Effector memory CD8-positive, alpha-beta T cell (primary cell): ENCODE results near the gene SLC13A4.

Source experiments
- ATAC-seq: fragments of 150-1000 bp; cut with Tn5 transposase; replicated peaks from 2 replicates; pipeline ENCODE4 v1.10.0; 2021; ENCODE audit warnings: mild to moderate bottlenecking, moderate library complexity
- DNase-seq, 3 experiments: peaks; one replicate each; pipeline ENCODE4 v3.0.0; 2021
- H3K27ac Mint-ChIP-seq, 2 donors: one replicate each; pipeline ENCODE4 v1.8.0; 2022; ENCODE audit warnings: mild to moderate bottlenecking in 2 of 2, mixed read lengths in 2 of 2, moderate library complexity in 2 of 2
- H3K27me3 Mint-ChIP-seq, 2 donors: one replicate each; pipeline ENCODE4 v1.8.0; 2022; ENCODE audit warnings: mixed read lengths in 2 of 2
- H3K36me3 Mint-ChIP-seq: one replicate; pipeline ENCODE4 v1.8.0; 2022; ENCODE audit warnings: mild to moderate bottlenecking, moderate library complexity, mixed read lengths; ENCODE audit not compliant: insufficient read depth
- H3K4me1 Mint-ChIP-seq, 2 donors: one replicate each; pipeline ENCODE4 v1.8.0; 2022; ENCODE audit warnings: low read depth in 2 of 2, mixed read lengths in 2 of 2
- H3K4me3 Mint-ChIP-seq, 2 donors: one replicate each; pipeline ENCODE4 v1.8.0; 2022; ENCODE audit warnings: mild to moderate bottlenecking in 2 of 2, mixed read lengths in 2 of 2, moderate library complexity in 2 of 2
- H3K9me3 Mint-ChIP-seq, 2 donors: one replicate each; pipeline ENCODE4 v1.8.0; 2022; ENCODE audit warnings: mixed read lengths in 2 of 2

SLC13A4 gene

DNA sequence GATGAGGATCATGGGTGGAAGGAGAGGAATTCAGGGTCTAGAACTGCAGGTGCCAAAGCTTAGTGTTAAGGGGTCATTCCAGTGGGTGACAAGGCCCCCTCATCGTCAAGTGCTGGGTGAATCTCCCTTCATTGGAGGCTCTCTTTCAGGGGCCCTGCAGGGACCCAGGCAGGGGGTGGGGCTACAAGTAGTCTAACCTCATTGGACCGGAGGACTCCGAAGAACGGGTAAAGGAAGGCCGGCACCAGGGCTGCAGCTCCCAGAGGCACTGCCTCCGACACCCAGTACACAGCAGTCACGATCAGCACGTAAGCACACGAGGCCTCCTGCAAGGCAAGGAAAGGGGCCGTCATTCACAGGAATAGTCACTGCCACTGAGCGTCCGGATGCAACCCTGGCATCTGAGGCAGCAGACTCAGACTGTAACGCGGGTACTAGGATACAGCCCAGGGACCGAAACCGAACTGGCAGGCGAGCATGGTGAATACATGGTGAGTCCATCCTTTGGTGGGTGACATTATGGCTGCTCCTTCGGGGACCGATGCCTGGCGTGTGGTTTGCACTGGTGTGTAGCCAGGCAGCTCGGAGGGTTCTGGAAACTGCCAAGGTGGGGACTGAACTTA is 6.7 kb downstream of the SLC13A4 start:
- Mint-ChIP-seq H3K27me3 (peaks cover 60 to 68% of the 10 kb centered on the region in 2 donors), H3K27ac (no peak overlapping the region)
- DNase-seq, result no peak

GRCh38 chr7:135719688-135720087 is 8.3 kb downstream of the SLC13A4 start:
- ATAC-seq (no peak), DNase-seq (no peak)
- no peaks in the 10 kb centered on the region for H3K36me3 Mint-ChIP-seq
- H3K4me1 Mint-ChIP-seq, result no peaks in the 10 kb centered on the region
- H3K4me3 Mint-ChIP-seq, result no peak overlapping the region
- H3K9me3 Mint-ChIP-seq, result no peaks in the 10 kb centered on the region
- H3K27ac Mint-ChIP-seq, result no peak overlapping the region
- peaks cover 54 to 62% of the 10 kb centered on the region in 2 donors for H3K27me3 Mint-ChIP-seq

More for the DNA sequence above, 6.7 kb downstream of the SLC13A4 start:
- ATAC-seq, result no peak
- no peaks in the 10 kb centered on the region for H3K4me1 Mint-ChIP-seq
- no peaks in the 10 kb centered on the region for H3K9me3 Mint-ChIP-seq
- no peaks in the 10 kb centered on the region for H3K36me3 Mint-ChIP-seq
- H3K4me3 Mint-ChIP-seq, result no peak overlapping the region

DNA sequence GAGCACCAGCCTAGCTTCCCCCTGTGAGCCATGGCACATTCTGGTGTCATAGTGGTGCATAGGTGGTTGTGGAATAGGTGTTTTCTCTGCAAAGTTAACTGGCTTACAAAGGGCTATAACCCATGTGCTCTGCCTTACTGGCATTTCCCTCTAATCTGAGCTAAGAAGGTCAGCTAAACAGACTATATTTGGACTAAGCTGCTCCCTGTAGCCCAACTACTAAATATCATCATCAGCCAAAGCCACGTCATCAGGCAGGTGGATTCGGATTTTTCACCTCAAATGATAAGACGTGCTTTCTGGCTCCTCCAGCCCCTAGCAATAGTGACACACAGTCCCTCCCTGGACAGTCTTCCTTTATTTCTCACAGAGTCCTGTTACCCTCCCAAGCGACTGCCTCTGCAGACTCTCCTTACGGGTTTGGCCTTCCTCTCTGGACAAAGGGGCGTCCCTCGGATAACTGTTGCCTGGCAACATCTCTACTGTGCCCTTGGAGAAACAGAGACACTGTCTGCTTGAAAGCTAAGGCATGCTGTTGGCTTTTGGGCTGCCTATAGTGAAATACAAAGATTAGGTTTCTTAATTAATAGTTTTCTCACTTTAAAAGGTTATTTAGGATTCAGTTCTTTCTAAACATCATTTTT is 9.1 kb downstream of the SLC13A4 start:
- Mint-ChIP-seq H3K27me3 (peaks cover 51 to 57% of the 10 kb centered on the region in 2 donors), H3K4me3 (no peak overlapping the region), H3K36me3 (no peaks in the 10 kb centered on the region), H3K27ac (no peak overlapping the region), H3K4me1 (no peaks in the 10 kb centered on the region), H3K9me3 (no peaks in the 10 kb centered on the region)
- DNase-seq (no peak), ATAC-seq (no peak)

GRCh38 chr7:135718219-135718618 is 9.8 kb downstream of the SLC13A4 start:
- DNase-seq (no peak), ATAC-seq (no peak)
- H3K9me3 Mint-ChIP-seq, result no peaks in the 10 kb centered on the region
- no peaks in the 10 kb centered on the region for H3K36me3 Mint-ChIP-seq
- H3K27me3 Mint-ChIP-seq, result peaks cover 44 to 50% of the 10 kb centered on the region in 2 donors
- no peaks in the 10 kb centered on the region for H3K4me1 Mint-ChIP-seq
- no peak overlapping the region for H3K27ac Mint-ChIP-seq
- no peak overlapping the region for H3K4me3 Mint-ChIP-seq

DNA sequence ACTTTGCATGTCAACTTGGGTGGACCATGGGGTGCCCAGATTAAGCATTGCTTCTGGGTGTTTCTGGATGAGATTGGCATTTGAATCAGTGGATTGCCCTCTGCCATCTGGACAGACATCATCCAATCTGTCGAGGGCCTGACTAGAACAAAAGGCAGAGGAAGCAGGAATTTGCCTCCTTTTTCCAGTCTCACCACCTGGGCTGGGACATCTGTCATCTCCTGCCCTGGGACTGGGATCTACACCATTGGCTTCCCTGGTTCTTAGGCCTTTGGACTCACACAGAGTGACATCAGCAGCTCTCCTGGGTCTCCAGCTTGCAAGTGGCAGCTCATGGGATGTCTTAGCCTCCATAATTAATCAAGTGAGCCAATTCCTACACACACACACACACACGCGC is 10.3 kb downstream of the SLC13A4 start:
- DNase-seq (no peak), ATAC-seq (no peak)
- H3K9me3 Mint-ChIP-seq, result no peaks in the 10 kb centered on the region
- no peak overlapping the region for H3K4me3 Mint-ChIP-seq
- no peak overlapping the region for H3K27ac Mint-ChIP-seq
- H3K36me3 Mint-ChIP-seq, result no peaks in the 10 kb centered on the region
- no peaks in the 10 kb centered on the region for H3K4me1 Mint-ChIP-seq
- peaks cover 43 to 45% of the 10 kb centered on the region in 2 donors for H3K27me3 Mint-ChIP-seq

DNA sequence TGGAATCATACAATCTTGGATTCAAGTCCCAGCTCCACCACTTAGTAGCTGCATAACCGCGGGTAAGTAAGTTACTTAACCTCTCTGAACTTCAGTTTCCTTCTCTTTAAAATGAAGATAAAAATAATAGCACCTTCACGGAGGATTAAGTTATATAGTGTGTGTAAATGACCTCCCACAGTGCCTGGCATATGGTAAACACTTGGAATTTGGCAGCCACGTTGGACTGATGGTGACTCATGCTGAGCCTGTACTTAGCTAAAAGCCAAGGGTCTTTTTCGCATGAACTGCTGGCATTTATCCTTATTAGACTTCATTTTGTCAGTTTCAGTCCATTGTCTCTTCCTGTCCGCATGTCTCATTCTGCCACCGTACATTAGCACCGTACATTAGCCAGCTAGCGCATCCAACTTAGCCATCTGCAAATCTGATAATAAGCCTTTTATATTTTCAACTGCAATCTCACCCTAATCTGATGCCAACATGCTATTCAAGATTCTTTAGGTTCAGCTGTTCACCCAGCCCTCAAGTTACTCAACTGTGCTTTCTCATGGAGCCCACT is 11.2 kb downstream of the SLC13A4 start:
- H3K4me3 Mint-ChIP-seq, result no peak overlapping the region
- DNase-seq (no peak), ATAC-seq (no peak)
- no peaks in the 10 kb centered on the region for H3K36me3 Mint-ChIP-seq
- peaks cover 35 to 37% of the 10 kb centered on the region in 2 donors for H3K27me3 Mint-ChIP-seq
- H3K4me1 Mint-ChIP-seq, result no peaks in the 10 kb centered on the region
- no peaks in the 10 kb centered on the region for H3K9me3 Mint-ChIP-seq
- no peak overlapping the region for H3K27ac Mint-ChIP-seq

DNA sequence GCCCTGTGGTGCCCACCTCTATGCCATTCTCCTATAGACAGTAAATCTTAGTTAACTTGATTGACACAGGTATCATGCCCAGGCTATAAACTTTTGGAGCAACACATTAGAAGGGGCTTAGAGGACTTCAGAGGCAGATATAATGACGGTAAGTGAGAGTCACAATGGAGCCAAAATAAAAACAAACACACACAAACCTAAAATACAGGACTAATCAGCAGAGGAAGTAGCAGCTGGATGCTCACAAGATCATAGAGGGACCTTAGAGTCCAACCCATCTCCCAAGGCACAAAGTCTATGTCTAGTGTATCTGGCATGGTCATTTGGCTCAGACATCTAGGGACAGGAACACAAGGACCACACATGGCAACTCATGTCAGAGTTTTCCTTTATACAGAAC is 12.3 kb downstream of the SLC13A4 start:
- Mint-ChIP-seq H3K4me3 (no peak overlapping the region), H3K27ac (no peak overlapping the region), H3K36me3 (no peaks in the 10 kb centered on the region), H3K27me3 (peaks cover 24 to 26% of the 10 kb centered on the region in 2 donors), H3K4me1 (no peaks in the 10 kb centered on the region), H3K9me3 (no peaks in the 10 kb centered on the region)
- DNase-seq, result no peak
- ATAC-seq, result no peak

DNA sequence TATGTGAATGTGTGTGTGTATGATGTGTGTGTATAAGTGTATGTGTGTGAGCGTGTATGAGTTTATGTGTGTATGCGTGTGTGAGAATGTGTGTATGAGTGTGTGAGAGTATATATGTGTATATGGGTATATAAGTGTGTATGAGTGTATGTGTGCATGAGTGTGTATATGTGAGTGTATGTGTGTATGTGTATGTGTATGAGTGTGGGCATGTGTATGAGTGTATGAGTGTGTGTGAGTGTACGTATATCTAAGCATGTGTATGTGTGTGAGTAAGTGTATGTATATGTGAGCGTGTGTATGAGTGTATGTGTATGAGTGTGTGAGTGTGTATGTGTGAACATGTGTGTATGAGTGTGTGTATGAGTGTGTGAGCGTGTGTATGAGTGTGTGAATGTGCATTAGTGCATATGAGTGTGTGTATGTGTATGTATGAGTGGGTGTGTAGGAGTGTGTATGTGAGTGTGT is 12.9 kb downstream of the SLC13A4 start:
- Mint-ChIP-seq H3K36me3 (no peaks in the 10 kb centered on the region), H3K27ac (no peak overlapping the region), H3K4me1 (no peaks in the 10 kb centered on the region), H3K4me3 (no peak overlapping the region), H3K9me3 (no peaks in the 10 kb centered on the region), H3K27me3 (peaks cover 19 to 21% of the 10 kb centered on the region in 2 donors)
- no peak for DNase-seq
- ATAC-seq, result no peak

- no peaks in the 10 kb centered on the region for H3K9me3 Mint-ChIP-seq
- no peak overlapping the region for H3K4me3 Mint-ChIP-seq
- H3K36me3 Mint-ChIP-seq, result no peaks in the 10 kb centered on the region
- ATAC-seq (no peak), DNase-seq (no peak)
- H3K27me3 Mint-ChIP-seq, result peaks cover 13 to 15% of the 10 kb centered on the region in 2 donors
- H3K4me1 Mint-ChIP-seq, result no peaks in the 10 kb centered on the region
- H3K27ac Mint-ChIP-seq, result no peak overlapping the region
Observed at GRCh38 chr7:135714534-135715009, 13.4 kb downstream of the SLC13A4 start.

- no peaks in the 10 kb centered on the region for H3K9me3 Mint-ChIP-seq
- no peaks in the 10 kb centered on the region for H3K36me3 Mint-ChIP-seq
- DNase-seq, result no peak
- no peak for ATAC-seq
- no peaks in the 10 kb centered on the region for H3K4me1 Mint-ChIP-seq
- no peak overlapping the region for H3K4me3 Mint-ChIP-seq
- no peak overlapping the region for H3K27ac Mint-ChIP-seq
- H3K27me3 Mint-ChIP-seq, result peaks cover 9 to 12% of the 10 kb centered on the region in 2 donors
Observed at GRCh38 chr7:135713836-135714470, 14.0 kb downstream of the SLC13A4 start.

DNA sequence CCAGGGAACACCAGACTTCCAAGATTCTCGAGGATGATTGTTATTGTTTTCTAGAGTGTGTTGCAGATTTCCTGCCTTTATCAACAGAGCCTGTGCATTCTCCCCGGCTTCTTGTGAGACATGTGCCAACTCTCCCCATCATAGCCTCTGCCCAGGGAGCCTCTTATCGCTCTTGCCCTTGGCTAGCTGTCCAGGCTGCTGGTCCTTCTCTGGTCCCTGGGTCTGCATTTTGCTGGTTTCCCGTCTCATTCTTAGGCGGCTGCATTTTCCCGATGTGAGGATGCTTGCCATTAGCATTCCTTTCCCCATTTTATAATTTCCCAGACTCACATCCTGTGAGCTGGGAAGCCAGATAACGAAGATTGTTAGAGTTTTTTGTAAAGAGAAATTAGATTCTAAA is 15.2 kb downstream of the SLC13A4 start:
- Mint-ChIP-seq H3K27ac (no peak overlapping the region), H3K9me3 (no peaks in the 10 kb centered on the region), H3K36me3 (no peaks in the 10 kb centered on the region), H3K27me3 (peaks cover 0 to under 1% of the 10 kb centered on the region in 2 donors), H3K4me3 (no peak overlapping the region), H3K4me1 (no peaks in the 10 kb centered on the region)
- ATAC-seq, result no peak
- DNase-seq, result no peak

- Mint-ChIP-seq H3K9me3 (no peaks in the 10 kb centered on the region), H3K4me1 (no peaks in the 10 kb centered on the region), H3K36me3 (no peaks in the 10 kb centered on the region), H3K27ac (no peak overlapping the region), H3K4me3 (no peak overlapping the region), H3K27me3 (no peaks in the 10 kb centered on the region)
- no peak for DNase-seq
- no peak for ATAC-seq
Observed at GRCh38 chr7:135712182-135712782, 15.7 kb downstream of the SLC13A4 start.

- Mint-ChIP-seq H3K9me3 (no peaks in the 10 kb centered on the region), H3K36me3 (no peaks in the 10 kb centered on the region), H3K4me3 (no peak overlapping the region), H3K27me3 (no peaks in the 10 kb centered on the region), H3K27ac (no peak overlapping the region), H3K4me1 (no peaks in the 10 kb centered on the region)
- DNase-seq (no peak), ATAC-seq (no peak)
Observed at GRCh38 chr7:135711139-135711469, 16.9 kb downstream of the SLC13A4 start.
